HepG2 (cell line): ENCODE data around the gene ANXA3. TPM values are rescaled to one million over a fixed set of nuclear protein-coding genes. Genes with fewer than 3 reads are reported as not detected.
A peak's percentile ranks its signal among the peaks of the same experiment; 100 is the strongest.

ENCODE experiments used
- ATAC-seq: fragments of 200-7000 bp; cut with Tn5 transposase; 3 replicates; pipeline ENCODE4 v1.9.1; 2020; ENCODE audit warnings: mild to moderate bottlenecking, moderate library complexity
- BruUV-seq: library from RNA; stranded (reverse); fragments of 400-500 nt; replicated peaks from 2 replicates; lab custom pipeline; 2021; lab: Mats Ljungman, UMichigan
- CTCF ChIA-PET: fragments of 300-600 bp; formaldehyde crosslinking; extraction: SDS; loops from one replicate; lab custom pipeline; 2021; ENCODE audit warnings: low total read pairs, inconsistent platforms, low intra/inter-chr PET ratio; lab: Yijun Ruan, JAX
- POLR2A ChIA-PET: fragments of 350-600 bp; sonication (Branson Sonifier 250); formaldehyde crosslinking; loops from one replicate; lab custom pipeline; 2020; ENCODE audit warnings: antibody characterized with exemption, inconsistent platforms; lab: Yijun Ruan, JAX
- DNase-seq: peaks from one replicate; pipeline ENCODE4 v3.0.0-alpha.2; 2015; ENCODE audit warnings: low spot score
- FAIRE-seq: peaks from 3 replicates; lab custom pipeline; 2011; peaks lifted over from hg19 to GRCh38; lab: Jason Lieb, UNC
- H2AFZ ChIP-seq: one replicate; pipeline ENCODE4 v1.6.1; 2011; ENCODE audit warnings: low read length, inconsistent platforms
- H3K27ac ChIP-seq: fragments of 300-600 bp; 3 replicates; pipeline ENCODE4 v1.8.0; 2011; ENCODE audit warnings: mixed run types, mild to moderate bottlenecking, mixed read lengths, low read length, inconsistent platforms; ENCODE audit not compliant: insufficient read depth; ENCODE audit errors: extremely low read length
- H3K27me3 ChIP-seq, 2 experiments: fragments of 200-600 bp in 1 of 2; 2 replicates in 1 of 2; 3 replicates in 1 of 2; pipeline versions ENCODE4 v1.6.0 to v1.8.0; 2011; ENCODE audit warnings: low read length in 2 of 2, mild to moderate bottlenecking in 2 of 2, moderate library complexity in 2 of 2, inconsistent platforms in 1 of 2; ENCODE audit not compliant: insufficient read depth in 2 of 2, control insufficient read depth in 1 of 2
- H3K36me3 ChIP-seq, 2 experiments: fragments of 200-600 bp in 1 of 2; replicated peaks in 1 of 2; 2 replicates in 1 of 2; 3 replicates in 1 of 2; pipeline versions ENCODE4 v1.5.1 to v1.8.0; 2011; ENCODE audit warnings: low read length in 2 of 2, inconsistent platforms in 1 of 2; ENCODE audit not compliant: insufficient read depth in 2 of 2, control insufficient read depth in 1 of 2
- H3K4me1 ChIP-seq: 2 replicates; pipeline ENCODE4 v1.5.1; 2012; ENCODE audit warnings: low read length, inconsistent platforms; ENCODE audit not compliant: insufficient read depth
- H3K4me2 ChIP-seq: 2 replicates; pipeline ENCODE4 v1.6.0; 2011; ENCODE audit warnings: low read depth, low read length, inconsistent platforms
- H3K4me3 ChIP-seq, 3 experiments: fragments of 200-600 bp in 1 of 3; sonication (generic), shearing (Covaris generic) in 1 of 3; replicated peaks in 1 of 3; 2 replicates each; pipeline ENCODE4 v1.5.1; 2011 to 2016; ENCODE audit warnings: low read length in 3 of 3, inconsistent platforms in 2 of 3, low read depth in 2 of 3, mild to moderate bottlenecking in 2 of 3, control low read depth in 1 of 3, mixed read lengths in 1 of 3; ENCODE audit not compliant: insufficient read depth in 1 of 3
- H3K79me2 ChIP-seq: one replicate; pipeline ENCODE4 v1.6.1; 2011; ENCODE audit warnings: low read length, inconsistent platforms; ENCODE audit not compliant: insufficient read depth
- H3K9ac ChIP-seq: 2 replicates; pipeline ENCODE4 v1.6.0; 2011; ENCODE audit warnings: mild to moderate bottlenecking, low read depth, low read length, inconsistent platforms; ENCODE audit not compliant: insufficient read depth
- H3K9me3 ChIP-seq: 2 replicates; pipeline ENCODE4 v1.5.1; 2012; ENCODE audit warnings: mild to moderate bottlenecking, low read length
- H4K20me1 ChIP-seq: 2 replicates; pipeline ENCODE4 v1.6.0; 2011; ENCODE audit warnings: inconsistent platforms, mild to moderate bottlenecking, low read length, moderate library complexity; ENCODE audit not compliant: insufficient read depth
- MAFF ChIP-seq: IDR thresholded peaks from 2 replicates; pipeline ENCODE4 v1.6.1; 2011; ENCODE audit warnings: low read depth, low read length, improper control_type of control experiment
- MAFK ChIP-seq, 2 experiments: IDR thresholded peaks in 1 of 2; conservative IDR thresholded peaks in 1 of 2; 2 replicates each; pipeline ENCODE4 v1.6.1; 2011; ENCODE audit warnings: improper control_type of control experiment in 2 of 2, low read length in 2 of 2
- RBAK ChIP-seq: sonication (generic); formaldehyde crosslinking; IDR thresholded peaks from 2 replicates; pipeline ENCODE4 v1.5.1; 2020; ENCODE audit warnings: mild to moderate bottlenecking, missing genetic modification reagents
- in situ Hi-C: cut with HindIII; loops from 2 replicates; pipeline ENCODE4 v1.10.0; 2017; ENCODE audit warnings: low pct_unique_long_range_greater_than_20kb; ENCODE audit not compliant: extremely low pct_ligation_motif_present
- intact Hi-C: fragments of 100-400 bp; cut with micrococcal nuclease; formaldehyde crosslinking; loops from one replicate; pipeline ENCODE4 v1.10.0; 2022; ENCODE audit not compliant: unreplicated experiment
- polyA plus RNA-seq, 8 experiments: library from polyadenylated mRNA; depleted of rRNA in 3 of 8; stranded (reverse) in 7 of 8; unstranded in 1 of 8; fragments of >200 nt; fragmentation: Illumina TruSeq in 4 of 8; extraction: Trizol in 4 of 8; gene quantifications; 2 replicates each; pipeline versions ENCODE4 v1.2.1 to v1.2.3, GENCODE V29; 2011 to 2016; ENCODE audit warnings: low read depth in 4 of 8, missing spikeins in 1 of 8, mixed read lengths in 1 of 8; ENCODE audit not compliant: insufficient read depth in 1 of 8
- total RNA-seq, 5 experiments: library from RNA; depleted of rRNA; stranded (reverse); fragments of >200 nt; fragmentation: Illumina TruSeq; extraction: Trizol; gene quantifications; 2 replicates each; pipeline ENCODE4 v1.2.3, GENCODE V29; 2016; ENCODE audit warnings: low read depth in 1 of 5
- TF ChIP-seq, protein P1 (sequence below): IDR thresholded peaks from 2 replicates; pipeline ENCODE4 v1.6.1; 2012; ENCODE audit warnings: low read depth, low read length, improper control_type of control experiment

Gene ANXA3
- total and polyA plus RNA-seq, 2 of the 13 experiments (the other 11 are each of a cell fraction or from before 2014, with no cell fraction given): 6.5 to 6.9 TPM

DNA sequence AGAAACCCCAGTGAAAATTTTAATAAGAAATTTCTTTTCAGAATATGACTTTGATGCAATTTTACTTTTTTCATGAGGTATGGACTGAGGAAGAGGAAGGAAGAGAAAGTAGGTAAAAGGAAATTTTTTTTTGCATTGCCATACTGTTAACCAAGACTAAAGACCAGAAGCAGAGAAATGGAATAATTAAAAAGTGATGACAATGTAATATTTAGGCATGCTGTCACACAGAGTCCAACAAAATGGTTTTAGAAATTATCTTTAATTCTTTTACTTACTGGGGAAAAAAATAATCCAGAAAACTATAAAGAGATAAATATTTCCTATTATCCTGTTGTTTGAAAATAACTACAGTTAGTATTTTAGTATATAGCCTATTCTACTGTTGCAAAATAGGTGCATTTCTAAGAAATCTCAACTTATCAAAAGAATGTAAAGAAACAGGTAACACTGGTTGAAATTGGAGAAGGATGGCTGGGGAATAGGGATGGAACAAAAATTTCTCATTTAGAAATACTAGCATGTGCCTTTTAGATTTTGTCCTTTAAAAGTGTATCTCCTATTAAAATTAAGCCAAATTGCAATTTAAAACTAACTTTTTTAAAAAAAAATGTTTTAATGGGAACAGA is 92.6 kb downstream of the ANXA3 start:
- intact Hi-C loops: loop anchor here (1.0 kb wide), 1 partner anchor 220 kb away; no protein-coding TSS in a partner anchor
- H3K79me2 ChIP-seq: no peaks in the 10 kb centered on the region
- ATAC-seq (no peak), FAIRE-seq (no peak), DNase-seq (no peak)
- in situ Hi-C loops: no loop called here
- BruUV-seq: no TSS peak
- no peak overlapping the region for H3K9ac ChIP-seq
- TF ChIP-seq MAFF (peak; percentile 57; the same call in 1 of the 2 replicates), RBAK (CRISPR knock-in tag) (no peak), MAFK (conservative IDR thresholded peaks at IDR 0.05 in 1 of 2, IDR thresholded peaks at IDR 0.05 in 1 of 2; ENCODE audit: low read length in 2 of 2) (peak; percentile 57 to 79; a peak in 2 of 4 replicates)
- TF ChIP-seq, protein P1, sequence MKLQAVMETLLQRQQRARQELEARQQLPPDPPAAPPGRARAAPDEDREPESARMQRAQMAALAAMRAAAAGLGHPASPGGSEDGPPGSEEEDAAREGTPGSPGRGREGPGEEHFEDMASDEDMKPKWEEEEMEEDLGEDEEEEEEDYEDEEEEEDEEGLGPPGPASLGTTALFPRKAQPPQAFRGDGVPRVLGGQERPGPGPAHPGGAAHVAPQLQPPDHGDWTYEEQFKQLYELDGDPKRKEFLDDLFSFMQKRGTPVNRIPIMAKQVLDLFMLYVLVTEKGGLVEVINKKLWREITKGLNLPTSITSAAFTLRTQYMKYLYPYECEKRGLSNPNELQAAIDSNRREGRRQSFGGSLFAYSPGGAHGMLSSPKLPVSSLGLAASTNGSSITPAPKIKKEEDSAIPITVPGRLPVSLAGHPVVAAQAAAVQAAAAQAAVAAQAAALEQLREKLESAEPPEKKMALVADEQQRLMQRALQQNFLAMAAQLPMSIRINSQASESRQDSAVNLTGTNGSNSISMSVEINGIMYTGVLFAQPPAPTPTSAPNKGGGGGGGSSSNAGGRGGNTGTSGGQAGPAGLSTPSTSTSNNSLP: 0 out of 2 replicates have a peak, but pooled peaks have one; percentile 0
- ChIA-PET POLR2A (interaction anchor here (0.6 kb wide), 1 partner anchor 132 kb away, joined by 4 read pairs; the partner anchor contains the start of gene BMP2K), CTCF (interaction anchor here (2.7 kb wide), 1 partner anchor 220 kb away, joined by 15 read pairs; no protein-coding TSS in a partner anchor)
- no peaks in the 10 kb centered on the region for H3K36me3 ChIP-seq
- H3K27me3 ChIP-seq: no peaks in the 10 kb centered on the region
- peaks cover 9% of the 10 kb centered on the region for H3K4me1 ChIP-seq
- no peak overlapping the region for H3K4me3 ChIP-seq
- no peak overlapping the region for H3K27ac ChIP-seq
- H3K4me2 ChIP-seq: 0 out of 2 replicates have a peak overlapping the region, but pooled peaks have one; percentile 7
- no peak overlapping the region for H2AFZ ChIP-seq
- no peaks in the 10 kb centered on the region for H4K20me1 ChIP-seq
- no peaks in the 10 kb centered on the region for H3K9me3 ChIP-seq
